HL-60 (cell line): ENCODE measurements around the gene SLC15A3.

Source experiments
- POLR2AphosphoS5 ChIP-seq: IDR thresholded peaks from 2 replicates; pipeline ENCODE4 v1.6.1; 2012; ENCODE audit warnings: low read depth
- TF ChIP-seq, protein P1 (sequence below): IDR thresholded peaks from one replicate; pipeline ENCODE4 v1.5.1; 2011; ENCODE audit warnings: low read length, control low read depth, inconsistent platforms; ENCODE audit not compliant: insufficient read depth
- TF ChIP-seq, protein P2 (sequence below): IDR thresholded peaks from 2 replicates; pipeline ENCODE4 v1.6.1; 2012; ENCODE audit warnings: low read depth; ENCODE audit not compliant: insufficient replicate concordance

DNA sequence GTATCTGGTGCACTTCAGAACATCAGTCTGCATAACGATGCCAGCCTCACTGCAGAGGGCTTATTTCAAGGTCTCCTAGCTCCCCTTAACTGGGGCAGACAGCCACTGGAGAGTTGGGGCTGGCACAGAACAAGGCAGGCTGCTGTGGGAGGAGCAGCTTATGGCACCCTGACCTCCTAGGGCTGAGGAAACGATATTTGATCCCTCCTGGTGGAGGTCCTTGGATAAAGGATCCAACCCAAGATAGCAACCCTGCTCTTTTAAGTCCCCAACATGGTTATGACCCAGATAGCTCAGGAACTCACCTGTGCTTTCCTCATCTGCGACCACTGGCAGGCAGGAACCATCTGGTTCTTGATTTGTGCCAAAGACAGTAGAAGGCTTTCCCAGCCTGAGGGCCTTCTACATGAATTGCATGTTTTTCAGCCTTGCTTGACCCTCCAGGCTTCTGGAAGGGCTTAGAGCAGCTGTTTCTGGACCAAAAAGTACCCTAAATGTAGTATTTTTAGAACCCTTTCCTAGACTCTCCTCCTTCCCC is 35.2 kb downstream of the SLC15A3 start:
- TF ChIP-seq POLR2AphosphoS5, result no peak
- TF ChIP-seq, protein P1, sequence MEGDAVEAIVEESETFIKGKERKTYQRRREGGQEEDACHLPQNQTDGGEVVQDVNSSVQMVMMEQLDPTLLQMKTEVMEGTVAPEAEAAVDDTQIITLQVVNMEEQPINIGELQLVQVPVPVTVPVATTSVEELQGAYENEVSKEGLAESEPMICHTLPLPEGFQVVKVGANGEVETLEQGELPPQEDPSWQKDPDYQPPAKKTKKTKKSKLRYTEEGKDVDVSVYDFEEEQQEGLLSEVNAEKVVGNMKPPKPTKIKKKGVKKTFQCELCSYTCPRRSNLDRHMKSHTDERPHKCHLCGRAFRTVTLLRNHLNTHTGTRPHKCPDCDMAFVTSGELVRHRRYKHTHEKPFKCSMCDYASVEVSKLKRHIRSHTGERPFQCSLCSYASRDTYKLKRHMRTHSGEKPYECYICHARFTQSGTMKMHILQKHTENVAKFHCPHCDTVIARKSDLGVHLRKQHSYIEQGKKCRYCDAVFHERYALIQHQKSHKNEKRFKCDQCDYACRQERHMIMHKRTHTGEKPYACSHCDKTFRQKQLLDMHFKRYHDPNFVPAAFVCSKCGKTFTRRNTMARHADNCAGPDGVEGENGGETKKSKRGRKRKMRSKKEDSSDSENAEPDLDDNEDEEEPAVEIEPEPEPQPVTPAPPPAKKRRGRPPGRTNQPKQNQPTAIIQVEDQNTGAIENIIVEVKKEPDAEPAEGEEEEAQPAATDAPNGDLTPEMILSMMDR, result no peak
- TF ChIP-seq, protein P2, sequence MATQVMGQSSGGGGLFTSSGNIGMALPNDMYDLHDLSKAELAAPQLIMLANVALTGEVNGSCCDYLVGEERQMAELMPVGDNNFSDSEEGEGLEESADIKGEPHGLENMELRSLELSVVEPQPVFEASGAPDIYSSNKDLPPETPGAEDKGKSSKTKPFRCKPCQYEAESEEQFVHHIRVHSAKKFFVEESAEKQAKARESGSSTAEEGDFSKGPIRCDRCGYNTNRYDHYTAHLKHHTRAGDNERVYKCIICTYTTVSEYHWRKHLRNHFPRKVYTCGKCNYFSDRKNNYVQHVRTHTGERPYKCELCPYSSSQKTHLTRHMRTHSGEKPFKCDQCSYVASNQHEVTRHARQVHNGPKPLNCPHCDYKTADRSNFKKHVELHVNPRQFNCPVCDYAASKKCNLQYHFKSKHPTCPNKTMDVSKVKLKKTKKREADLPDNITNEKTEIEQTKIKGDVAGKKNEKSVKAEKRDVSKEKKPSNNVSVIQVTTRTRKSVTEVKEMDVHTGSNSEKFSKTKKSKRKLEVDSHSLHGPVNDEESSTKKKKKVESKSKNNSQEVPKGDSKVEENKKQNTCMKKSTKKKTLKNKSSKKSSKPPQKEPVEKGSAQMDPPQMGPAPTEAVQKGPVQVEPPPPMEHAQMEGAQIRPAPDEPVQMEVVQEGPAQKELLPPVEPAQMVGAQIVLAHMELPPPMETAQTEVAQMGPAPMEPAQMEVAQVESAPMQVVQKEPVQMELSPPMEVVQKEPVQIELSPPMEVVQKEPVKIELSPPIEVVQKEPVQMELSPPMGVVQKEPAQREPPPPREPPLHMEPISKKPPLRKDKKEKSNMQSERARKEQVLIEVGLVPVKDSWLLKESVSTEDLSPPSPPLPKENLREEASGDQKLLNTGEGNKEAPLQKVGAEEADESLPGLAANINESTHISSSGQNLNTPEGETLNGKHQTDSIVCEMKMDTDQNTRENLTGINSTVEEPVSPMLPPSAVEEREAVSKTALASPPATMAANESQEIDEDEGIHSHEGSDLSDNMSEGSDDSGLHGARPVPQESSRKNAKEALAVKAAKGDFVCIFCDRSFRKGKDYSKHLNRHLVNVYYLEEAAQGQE, result no peak
